Panc1 (cell line): ENCODE data around the gene MKLN1. TPM values are rescaled to one million over a fixed set of nuclear protein-coding genes. Genes with fewer than 3 reads are reported as not detected.

Source experiments
- ATAC-seq: fragments of 200-7000 bp; cut with Tn5 transposase; 2 replicates; pipeline ENCODE4 v1.9.1; 2020; ENCODE audit warnings: mild to moderate bottlenecking, moderate library complexity
- BruUV-seq: library from RNA; stranded (reverse); fragments of 400-500 nt; replicated peaks from 2 replicates; lab custom pipeline; 2021; lab: Mats Ljungman, UMichigan
- CTCF ChIA-PET: fragments of 300-600 bp; sonication (Branson Sonifier 250); formaldehyde crosslinking; loops from one replicate; lab custom pipeline; 2022; ENCODE audit warnings: antibody characterized with exemption; lab: Charles Lee
- POLR2A ChIA-PET: fragments of 300-600 bp; sonication (Branson Sonifier 250); formaldehyde crosslinking; loops from one replicate; lab custom pipeline; 2022; ENCODE audit warnings: antibody characterized with exemption; lab: Charles Lee
- DNase-seq: peaks from one replicate; pipeline ENCODE4 v3.0.0-alpha.2; 2010; ENCODE audit warnings: low read depth, low spot score
- H3K27ac ChIP-seq: 2 replicates; pipeline ENCODE4 v1.5.1; 2011; ENCODE audit warnings: mild to moderate bottlenecking, low read length, inconsistent platforms
- H3K27me3 ChIP-seq: fragments of 200-500 bp; sonication (Bioruptor generic); 2 replicates; pipeline ENCODE4 v1.6.0; 2014; ENCODE audit warnings: low read length, inconsistent platforms; ENCODE audit not compliant: control insufficient read depth, insufficient read depth
- H3K36me3 ChIP-seq: fragments of 200-500 bp; sonication (Bioruptor generic); 2 replicates; pipeline ENCODE4 v1.5.1; 2014; ENCODE audit warnings: inconsistent platforms, mild to moderate bottlenecking, low read length, moderate library complexity; ENCODE audit not compliant: control insufficient read depth, insufficient read depth
- H3K4me1 ChIP-seq: 2 replicates; pipeline ENCODE4 v1.5.1; 2011; ENCODE audit warnings: inconsistent platforms, mild to moderate bottlenecking, low read length, moderate library complexity; ENCODE audit not compliant: control insufficient read depth, insufficient read depth
- H3K4me3 ChIP-seq, 2 experiments: 2 replicates each; pipeline ENCODE4 v1.5.1; 2011 to 2012; ENCODE audit warnings: low read depth in 2 of 2, low read length in 2 of 2, mild to moderate bottlenecking in 2 of 2, inconsistent platforms in 1 of 2, moderate library complexity in 1 of 2
- H3K9me3 ChIP-seq: fragments of 200-500 bp; sonication (Bioruptor generic); 2 replicates; pipeline ENCODE4 v1.5.1; 2014; ENCODE audit warnings: low read depth, mild to moderate bottlenecking, inconsistent platforms, low read length, moderate library complexity; ENCODE audit not compliant: control insufficient read depth, insufficient read depth
- POLR2AphosphoS5 ChIP-seq: IDR thresholded peaks from 2 replicates; pipeline ENCODE4 v1.6.1; 2012; ENCODE audit warnings: mild to moderate bottlenecking, low read depth, low read length, moderate library complexity
- SIN3A ChIP-seq: IDR thresholded peaks from 2 replicates; pipeline ENCODE4 v1.6.1; 2012; ENCODE audit warnings: low read depth, mild to moderate bottlenecking, low read length, moderate library complexity, borderline replicate concordance; ENCODE audit not compliant: insufficient read depth
- TCF7L2 ChIP-seq: IDR thresholded peaks from 2 replicates; pipeline ENCODE4 v1.6.1; 2011; ENCODE audit warnings: mild to moderate bottlenecking, low read depth, low read length, inconsistent platforms
- in situ Hi-C: cut with HindIII; loops from 2 replicates; pipeline ENCODE4 v1.10.0; 2016; ENCODE audit warnings: low sequenced_read_pairs, low pct_unique_long_range_greater_than_20kb
- intact Hi-C: fragments of 100-400 bp; cut with micrococcal nuclease; formaldehyde crosslinking; loops from one replicate; pipeline ENCODE4 v1.10.0; 2022; ENCODE audit not compliant: unreplicated experiment
- total RNA-seq: library from RNA; stranded (reverse); gene quantifications from one replicate; pipeline ENCODE4 v1.2.1, GENCODE V29; 2021; ENCODE audit not compliant: unreplicated experiment
- TF ChIP-seq, protein P1 (sequence below), 2 experiments: IDR thresholded peaks; 2 replicates each; pipeline ENCODE4 v1.6.1; 2011 to 2012; ENCODE audit warnings: low read depth in 2 of 2, control low read depth in 1 of 2, low read length in 1 of 2, mild to moderate bottlenecking in 1 of 2, moderate library complexity in 1 of 2; ENCODE audit not compliant: insufficient read depth in 1 of 2
- TF ChIP-seq, protein P2 (sequence below): fragments of 450-650 bp; IDR thresholded peaks from 2 replicates; pipeline ENCODE4 v1.5.1; 2017; ENCODE audit warnings: mild to moderate bottlenecking

The MKLN1 gene
- total RNA-seq, 1 experiment from 2014 or later = 46.4 TPM

DNA sequence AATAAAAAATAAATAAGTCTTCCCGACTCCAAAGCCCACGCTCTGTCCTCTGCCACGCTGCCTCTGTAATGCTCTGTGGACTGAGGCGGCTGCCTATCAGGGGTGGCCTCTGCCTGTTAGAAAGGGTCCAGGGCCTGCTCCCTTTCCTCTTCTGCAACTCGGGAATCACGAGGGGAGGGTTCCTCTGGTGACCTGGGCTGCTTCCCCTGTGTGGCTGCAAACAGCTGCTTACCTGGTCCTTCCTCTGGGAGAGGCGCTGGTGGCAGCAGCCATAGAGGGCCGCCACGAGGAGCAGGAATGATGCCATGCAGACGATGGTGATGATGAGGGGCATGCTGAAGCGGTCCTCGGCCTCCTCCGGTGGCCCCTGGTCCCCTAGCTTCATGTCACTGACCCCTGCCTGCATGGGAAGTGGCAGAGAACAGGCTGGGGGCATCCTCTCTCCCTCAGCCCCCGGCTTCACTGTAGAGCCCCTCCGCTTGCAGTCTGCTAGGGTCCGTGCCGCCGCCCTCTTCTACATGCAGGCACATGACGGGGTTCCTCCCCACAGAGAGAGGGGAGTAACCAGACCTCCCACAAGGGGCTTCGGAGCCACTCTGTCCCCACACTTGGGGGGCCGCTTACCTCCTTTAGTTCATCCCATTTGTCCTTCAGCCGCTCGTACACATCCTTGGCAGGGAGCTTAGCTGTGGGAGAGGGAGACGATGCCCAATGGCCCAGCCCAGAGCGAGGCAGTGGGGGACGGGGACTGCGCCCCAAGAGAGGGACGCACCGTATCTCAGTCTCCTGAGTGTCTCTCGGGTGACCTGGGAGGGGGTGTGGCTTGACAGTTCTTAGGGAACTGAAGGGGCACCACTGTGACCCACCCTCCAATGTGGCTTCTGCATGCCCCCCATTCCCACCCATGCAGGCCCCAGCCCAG is 178.2 kb downstream of the MKLN1 start:
- Histone ChIP-seq H3K27me3 (no peaks in the 10 kb centered on the region), H3K36me3 (no peaks in the 10 kb centered on the region), H3K4me1 (no peaks in the 10 kb centered on the region; the same call in 1 of the 2 replicates), H3K4me3 (no peak overlapping the region), H3K27ac (no peak overlapping the region), H3K9me3 (no peaks in the 10 kb centered on the region)
- intact Hi-C loops = no loop called here
- DNase-seq (no peak), ATAC-seq (no peak)
- no TSS peak for BruUV-seq
- ChIA-PET CTCF (no interaction called here), POLR2A (no interaction called here)
- TF ChIP-seq SIN3A (no peak), POLR2AphosphoS5 (no peak), TCF7L2 (no peak)
- TF ChIP-seq, protein P1, sequence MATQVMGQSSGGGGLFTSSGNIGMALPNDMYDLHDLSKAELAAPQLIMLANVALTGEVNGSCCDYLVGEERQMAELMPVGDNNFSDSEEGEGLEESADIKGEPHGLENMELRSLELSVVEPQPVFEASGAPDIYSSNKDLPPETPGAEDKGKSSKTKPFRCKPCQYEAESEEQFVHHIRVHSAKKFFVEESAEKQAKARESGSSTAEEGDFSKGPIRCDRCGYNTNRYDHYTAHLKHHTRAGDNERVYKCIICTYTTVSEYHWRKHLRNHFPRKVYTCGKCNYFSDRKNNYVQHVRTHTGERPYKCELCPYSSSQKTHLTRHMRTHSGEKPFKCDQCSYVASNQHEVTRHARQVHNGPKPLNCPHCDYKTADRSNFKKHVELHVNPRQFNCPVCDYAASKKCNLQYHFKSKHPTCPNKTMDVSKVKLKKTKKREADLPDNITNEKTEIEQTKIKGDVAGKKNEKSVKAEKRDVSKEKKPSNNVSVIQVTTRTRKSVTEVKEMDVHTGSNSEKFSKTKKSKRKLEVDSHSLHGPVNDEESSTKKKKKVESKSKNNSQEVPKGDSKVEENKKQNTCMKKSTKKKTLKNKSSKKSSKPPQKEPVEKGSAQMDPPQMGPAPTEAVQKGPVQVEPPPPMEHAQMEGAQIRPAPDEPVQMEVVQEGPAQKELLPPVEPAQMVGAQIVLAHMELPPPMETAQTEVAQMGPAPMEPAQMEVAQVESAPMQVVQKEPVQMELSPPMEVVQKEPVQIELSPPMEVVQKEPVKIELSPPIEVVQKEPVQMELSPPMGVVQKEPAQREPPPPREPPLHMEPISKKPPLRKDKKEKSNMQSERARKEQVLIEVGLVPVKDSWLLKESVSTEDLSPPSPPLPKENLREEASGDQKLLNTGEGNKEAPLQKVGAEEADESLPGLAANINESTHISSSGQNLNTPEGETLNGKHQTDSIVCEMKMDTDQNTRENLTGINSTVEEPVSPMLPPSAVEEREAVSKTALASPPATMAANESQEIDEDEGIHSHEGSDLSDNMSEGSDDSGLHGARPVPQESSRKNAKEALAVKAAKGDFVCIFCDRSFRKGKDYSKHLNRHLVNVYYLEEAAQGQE (IDR thresholded peaks at IDR 0.05; ENCODE audit: insufficient read depth in 1 of 2, low read depth in 2 of 2, low read length in 1 of 2) = no peak
- TF ChIP-seq, protein P2, sequence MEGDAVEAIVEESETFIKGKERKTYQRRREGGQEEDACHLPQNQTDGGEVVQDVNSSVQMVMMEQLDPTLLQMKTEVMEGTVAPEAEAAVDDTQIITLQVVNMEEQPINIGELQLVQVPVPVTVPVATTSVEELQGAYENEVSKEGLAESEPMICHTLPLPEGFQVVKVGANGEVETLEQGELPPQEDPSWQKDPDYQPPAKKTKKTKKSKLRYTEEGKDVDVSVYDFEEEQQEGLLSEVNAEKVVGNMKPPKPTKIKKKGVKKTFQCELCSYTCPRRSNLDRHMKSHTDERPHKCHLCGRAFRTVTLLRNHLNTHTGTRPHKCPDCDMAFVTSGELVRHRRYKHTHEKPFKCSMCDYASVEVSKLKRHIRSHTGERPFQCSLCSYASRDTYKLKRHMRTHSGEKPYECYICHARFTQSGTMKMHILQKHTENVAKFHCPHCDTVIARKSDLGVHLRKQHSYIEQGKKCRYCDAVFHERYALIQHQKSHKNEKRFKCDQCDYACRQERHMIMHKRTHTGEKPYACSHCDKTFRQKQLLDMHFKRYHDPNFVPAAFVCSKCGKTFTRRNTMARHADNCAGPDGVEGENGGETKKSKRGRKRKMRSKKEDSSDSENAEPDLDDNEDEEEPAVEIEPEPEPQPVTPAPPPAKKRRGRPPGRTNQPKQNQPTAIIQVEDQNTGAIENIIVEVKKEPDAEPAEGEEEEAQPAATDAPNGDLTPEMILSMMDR = no peak
- in situ Hi-C loops = no loop called here

DNA sequence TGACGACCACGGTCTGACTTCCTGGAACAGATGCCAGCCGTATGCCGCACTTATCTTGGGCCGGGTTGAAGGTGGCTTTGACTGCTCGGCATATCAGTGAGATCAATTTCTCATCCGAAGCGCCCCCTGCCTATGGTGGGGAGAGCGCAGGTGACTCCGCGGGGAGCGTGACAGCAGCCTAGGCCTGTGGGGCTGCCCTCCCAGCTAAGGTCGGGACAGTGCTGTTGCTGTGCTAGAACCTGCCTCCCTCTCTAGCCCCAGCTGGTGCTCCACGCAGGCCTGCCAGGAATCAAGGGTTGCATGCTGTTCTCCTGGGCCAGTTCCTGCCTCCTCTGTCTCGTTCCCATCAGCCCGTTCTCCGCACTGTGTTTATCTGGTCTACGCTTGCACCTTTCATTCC is 178.9 kb downstream of the MKLN1 start:
- no peak overlapping the region for H3K4me3 ChIP-seq
- ChIA-PET CTCF (no interaction called here), POLR2A (no interaction called here)
- H3K36me3 ChIP-seq = no peaks in the 10 kb centered on the region
- no peak for DNase-seq
- no peaks in the 10 kb centered on the region for H3K27me3 ChIP-seq
- no peak; the same call in 1 of the 2 replicates for ATAC-seq
- no peak overlapping the region for H3K27ac ChIP-seq
- in situ Hi-C loops (no loop called here), intact Hi-C loops (no loop called here)
- TF ChIP-seq, protein P2 = peak; percentile 18; the same call in 1 of the 2 replicates
- TF ChIP-seq POLR2AphosphoS5 = no peak
- H3K9me3 ChIP-seq = no peaks in the 10 kb centered on the region
- no peaks in the 10 kb centered on the region; the same call in 1 of the 2 replicates for H3K4me1 ChIP-seq
- no TSS peak for BruUV-seq
